Measurements from ENCODE around the gene TMED9. TPM values are rescaled to one million over a fixed set of nuclear protein-coding genes. Genes with fewer than 3 reads are reported as not detected.

Gene TMED9
- total RNA-seq, 6 experiments from 2014 or later = 81.8 to 149 (median 133) TPM

DNA sequence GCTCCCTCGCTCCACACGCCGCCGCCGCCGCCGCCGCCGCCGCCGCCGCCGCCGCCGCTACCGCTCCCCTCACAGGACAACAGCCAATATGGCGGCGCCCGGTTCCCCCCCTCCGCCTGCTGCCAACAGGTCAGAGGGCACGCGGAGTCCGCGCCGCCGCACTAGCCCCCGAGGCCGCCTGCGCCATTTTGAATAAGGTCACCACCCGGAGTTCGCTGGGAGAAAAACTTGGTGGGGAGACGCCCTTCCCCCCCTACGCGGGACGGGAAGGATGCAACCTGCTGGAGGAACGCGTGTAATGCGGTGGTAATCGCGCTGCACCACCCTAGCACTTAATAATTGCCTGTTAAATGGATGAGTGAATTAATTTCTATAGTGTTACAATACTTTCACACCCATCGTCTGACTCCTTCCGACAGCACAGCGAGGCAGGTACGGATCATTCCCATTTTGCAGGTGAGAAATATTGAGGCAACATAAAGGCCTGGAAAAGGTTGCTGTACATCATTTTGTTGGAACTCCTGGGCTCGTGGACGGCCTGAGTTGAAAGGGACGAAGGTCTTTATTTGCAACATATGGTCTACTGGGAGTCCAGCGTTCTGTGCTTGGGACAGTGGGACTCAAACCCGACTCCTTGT lies 37.4 kb upstream of the TMED9 start, which contains the start of gene FAM193B:
Gene FAM193B (minus strand): TSS at position 90 of the 638 bp plus-strand sequence. CDS start 105 bp downstream, outside the sequence.
- peak within 1 kb of the TSS; percentile 43 to 77 (median 65) for H3K27ac ChIP-seq
- H3K9me3 ChIP-seq = no peaks in the 10 kb centered on the region
- intact Hi-C loops (cut with DNase I) = no loop called here
- no peaks in the 10 kb centered on the region for H3K36me3 ChIP-seq
- DNase-seq (peak; percentile 95 to 96 (median 96)), ATAC-seq (peak; percentile 91 to 94 (median 94))
- H3K4me3 ChIP-seq = peak within 1 kb of the TSS; percentile 65 to 89 (median 78)
- TF ChIP-seq, protein P1, sequence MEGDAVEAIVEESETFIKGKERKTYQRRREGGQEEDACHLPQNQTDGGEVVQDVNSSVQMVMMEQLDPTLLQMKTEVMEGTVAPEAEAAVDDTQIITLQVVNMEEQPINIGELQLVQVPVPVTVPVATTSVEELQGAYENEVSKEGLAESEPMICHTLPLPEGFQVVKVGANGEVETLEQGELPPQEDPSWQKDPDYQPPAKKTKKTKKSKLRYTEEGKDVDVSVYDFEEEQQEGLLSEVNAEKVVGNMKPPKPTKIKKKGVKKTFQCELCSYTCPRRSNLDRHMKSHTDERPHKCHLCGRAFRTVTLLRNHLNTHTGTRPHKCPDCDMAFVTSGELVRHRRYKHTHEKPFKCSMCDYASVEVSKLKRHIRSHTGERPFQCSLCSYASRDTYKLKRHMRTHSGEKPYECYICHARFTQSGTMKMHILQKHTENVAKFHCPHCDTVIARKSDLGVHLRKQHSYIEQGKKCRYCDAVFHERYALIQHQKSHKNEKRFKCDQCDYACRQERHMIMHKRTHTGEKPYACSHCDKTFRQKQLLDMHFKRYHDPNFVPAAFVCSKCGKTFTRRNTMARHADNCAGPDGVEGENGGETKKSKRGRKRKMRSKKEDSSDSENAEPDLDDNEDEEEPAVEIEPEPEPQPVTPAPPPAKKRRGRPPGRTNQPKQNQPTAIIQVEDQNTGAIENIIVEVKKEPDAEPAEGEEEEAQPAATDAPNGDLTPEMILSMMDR (IDR thresholded peaks at IDR 0.05) = peak in 2 of 4 donors; percentile 14 to 19
- TF ChIP-seq POLR2A (IDR thresholded peaks at IDR 0.05) = no peak
- no peaks in the 10 kb centered on the region for H3K27me3 ChIP-seq
- 10% methylated on average over 18 of the region's 49 CpGs for WGBS (ENCODE audit: insufficient coverage, low coverage, low lambda C conversion rate, missing lambda C conversion rate)
- H3K4me1 ChIP-seq = peaks cover 0 to 22% (median 6%) of the 10 kb centered on the region in 4 donors

DNA sequence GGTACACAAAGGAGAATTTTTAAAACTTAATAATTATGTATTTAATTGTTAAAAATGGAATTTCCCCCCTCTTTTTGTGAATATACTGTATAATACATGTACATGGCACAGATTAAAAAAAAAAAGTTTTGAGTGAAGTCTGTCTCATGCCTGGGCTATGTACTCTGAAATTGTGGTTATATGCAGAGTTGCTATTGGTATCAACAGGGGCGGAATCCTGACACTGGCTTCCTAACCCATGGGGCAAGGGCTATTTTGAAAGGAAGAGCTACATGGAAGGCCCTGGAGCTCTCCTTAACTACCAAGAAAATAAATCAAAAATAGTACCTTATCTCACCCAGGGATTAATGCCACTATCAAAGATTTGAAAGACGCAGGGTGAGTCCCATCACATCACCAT lies 36.8 kb upstream of the TMED9 start:
- intact Hi-C loops (cut with DNase I) = no loop called here
- no peaks in the 10 kb centered on the region for H3K27me3 ChIP-seq
- DNase-seq = no peak
- H3K27ac ChIP-seq = no peak overlapping the region
- peak overlapping the region in 1 of 3 donors; percentile 89 for H3K4me3 ChIP-seq
- 83% methylated on average over 1 of the region's 2 CpGs for WGBS (ENCODE audit: insufficient coverage, low coverage, low lambda C conversion rate, missing lambda C conversion rate)
- H3K9me3 ChIP-seq = no peaks in the 10 kb centered on the region
- no peak for ATAC-seq
- H3K36me3 ChIP-seq = no peaks in the 10 kb centered on the region
- no peak for TF ChIP-seq POLR2A (IDR thresholded peaks at IDR 0.05)
- TF ChIP-seq, protein P1 (IDR thresholded peaks at IDR 0.05) = no peak
- H3K4me1 ChIP-seq = peaks cover 0 to 22% (median 6%) of the 10 kb centered on the region in 4 donors

DNA sequence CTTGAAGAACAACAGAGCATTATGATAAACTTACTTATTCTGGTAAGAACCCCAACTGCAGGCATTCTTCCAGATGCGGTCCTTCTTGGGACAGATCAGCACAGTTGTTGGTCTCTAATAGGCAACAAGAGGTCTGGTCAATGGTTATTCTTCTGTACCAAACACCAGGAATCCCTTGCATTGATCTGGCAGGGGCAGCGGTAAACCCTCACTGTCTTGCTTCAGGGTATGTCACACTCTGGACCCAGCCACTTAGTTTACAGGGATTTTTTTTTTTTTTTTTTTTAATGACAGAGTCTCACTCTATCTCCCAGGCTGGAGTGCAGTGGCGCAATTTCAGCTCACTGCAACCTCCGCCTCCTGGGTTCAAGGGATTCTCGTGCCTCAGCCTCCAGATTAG lies 36.3 kb upstream of the TMED9 start:
- no peaks in the 10 kb centered on the region for H3K9me3 ChIP-seq
- WGBS (ENCODE audit: insufficient coverage, low coverage, low lambda C conversion rate, missing lambda C conversion rate) = 88% methylated on average over 4 of the region's 5 CpGs
- H3K27ac ChIP-seq = no peak overlapping the region
- H3K36me3 ChIP-seq = no peaks in the 10 kb centered on the region
- no peaks in the 10 kb centered on the region for H3K27me3 ChIP-seq
- ATAC-seq (no peak), DNase-seq (no peak)
- intact Hi-C loops (cut with DNase I) = no loop called here
- TF ChIP-seq POLR2A (IDR thresholded peaks at IDR 0.05) = no peak
- TF ChIP-seq, protein P1 (IDR thresholded peaks at IDR 0.05) = no peak
- no peak overlapping the region for H3K4me3 ChIP-seq
- peaks cover 0 to 22% (median 6%) of the 10 kb centered on the region in 4 donors for H3K4me1 ChIP-seq

DNA sequence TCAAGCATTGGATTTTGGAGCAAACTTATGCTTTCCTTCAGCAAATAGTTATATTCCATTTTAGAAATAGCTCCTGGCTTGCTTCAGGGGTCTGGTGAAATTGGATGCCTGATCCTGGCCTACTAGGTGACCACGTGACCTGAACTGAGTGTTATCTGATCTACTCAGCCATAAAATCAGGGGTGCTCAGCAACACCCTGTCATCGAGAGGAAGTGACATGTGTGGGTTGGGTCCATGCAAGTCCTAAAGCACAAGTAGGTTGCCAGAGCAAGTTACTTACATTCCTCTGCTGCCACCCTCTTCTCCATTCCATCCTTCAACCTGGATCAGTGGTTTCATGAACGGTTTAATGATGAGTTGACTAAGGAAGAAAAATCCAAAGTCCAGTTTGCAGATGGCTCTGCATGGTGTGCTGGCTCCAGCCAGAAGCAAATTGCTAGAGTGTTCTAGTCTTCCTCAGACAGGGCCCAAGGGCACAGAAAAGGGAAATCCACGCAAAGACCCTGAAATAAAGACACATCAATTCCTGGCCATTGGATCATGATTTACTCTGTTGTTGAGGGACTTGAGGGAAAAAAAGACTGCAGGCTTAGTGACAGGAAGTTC lies 34.9 kb upstream of the TMED9 start:
- Histone ChIP-seq H3K4me3 (no peak overlapping the region), H3K27ac (no peak overlapping the region), H3K4me1 (peaks cover 0 to 20% (median 4%) of the 10 kb centered on the region in 4 donors), H3K36me3 (no peaks in the 10 kb centered on the region), H3K27me3 (no peaks in the 10 kb centered on the region), H3K9me3 (no peaks in the 10 kb centered on the region)
- TF ChIP-seq, protein P1 (IDR thresholded peaks at IDR 0.05) = no peak
- TF ChIP-seq POLR2A (IDR thresholded peaks at IDR 0.05) = no peak
- intact Hi-C loops (cut with DNase I) = no loop called here
- WGBS (ENCODE audit: insufficient coverage, low coverage, low lambda C conversion rate, missing lambda C conversion rate) = 52% methylated on average over 3 of the region's 4 CpGs
- no peak for DNase-seq
- ATAC-seq = no peak
